Measurements from ENCODE around the gene CPM.

- no peak for TF ChIP-seq POLR2A (IDR thresholded peaks at IDR 0.05; ENCODE audit: low read depth, low read length)
- TF ChIP-seq POLR2AphosphoS5 (IDR thresholded peaks at IDR 0.05; ENCODE audit: low read depth, low read length) = no peak
These were observed 54.1 kb downstream of the CPM start for GRCh38 chr12:68878846-68879245.

Data from GM12892 (cell line).